Omental fat pad (tissue), 4 donors: Measurements from ENCODE around the gene ACOT7. TPM values are rescaled to one million over a fixed set of nuclear protein-coding genes. Genes with fewer than 3 reads are reported as not detected.

Experiments used
- ATAC-seq: fragments of 150-250 bp; one replicate; pipeline ENCODE4 v1.9.1; 2016; ENCODE audit warnings: mild to moderate bottlenecking, moderate library complexity; ENCODE audit not compliant: low FRiP score
- DNase-seq: peaks from one replicate; pipeline ENCODE4 v3.0.0-alpha.2; 2019; ENCODE audit warnings: low spot score
- total RNA-seq, 4 donors: library from RNA; depleted of rRNA; stranded (reverse); fragments of >200 nt; gene quantifications; one replicate each; pipeline ENCODE4 v1.1.0, GENCODE V29; 2016
- TF ChIP-seq, protein P1 (sequence below), 3 donors: fragments of 450-650 bp; IDR thresholded peaks; one replicate each; pipeline ENCODE4 v1.5.1; 2016 to 2017; ENCODE audit warnings: antibody characterized with exemption in 3 of 3, mild to moderate bottlenecking in 3 of 3, moderate library complexity in 2 of 3

ACOT7 gene
- total RNA-seq, 4 donors from 2014 or later = 7.4 to 16.7 (median 9.2) TPM

DNA sequence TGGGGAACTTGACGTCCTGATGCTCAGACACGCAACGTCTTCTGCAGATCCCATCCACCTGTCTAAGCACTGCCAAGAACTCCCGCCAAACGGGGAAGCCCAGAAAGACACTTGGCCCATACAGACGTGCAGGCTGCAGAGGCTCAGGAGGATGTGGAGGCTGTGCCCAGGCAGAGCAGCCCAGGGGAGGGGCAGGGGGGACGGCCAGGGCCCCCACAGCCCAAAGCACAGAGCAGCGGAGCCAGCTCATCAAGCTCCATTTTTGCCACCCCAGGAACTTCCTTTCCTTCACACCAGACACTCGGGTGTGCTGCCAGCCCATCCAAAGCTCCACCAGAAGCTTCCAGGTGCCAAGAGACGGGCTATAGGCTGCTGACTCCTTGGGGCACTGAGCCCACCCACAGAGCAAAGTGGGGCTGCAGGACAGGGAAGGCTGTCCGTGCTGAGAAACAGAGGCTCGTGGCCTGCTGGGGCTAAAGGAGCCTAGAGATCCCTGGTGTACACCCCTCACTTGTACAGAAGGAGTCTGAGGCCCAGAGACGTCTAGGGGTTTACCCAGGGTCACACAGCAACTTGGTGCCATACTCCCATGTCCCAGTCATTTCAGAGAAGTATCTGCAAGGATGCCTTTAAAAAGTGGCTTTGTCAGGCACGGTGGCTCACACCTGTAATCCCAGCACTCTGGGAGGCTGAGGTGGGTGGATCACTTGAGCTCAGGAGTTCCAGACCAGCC is 59.1 kb downstream of the ACOT7 start:
- ATAC-seq (no peak), DNase-seq (no peak)
- TF ChIP-seq, protein P1, sequence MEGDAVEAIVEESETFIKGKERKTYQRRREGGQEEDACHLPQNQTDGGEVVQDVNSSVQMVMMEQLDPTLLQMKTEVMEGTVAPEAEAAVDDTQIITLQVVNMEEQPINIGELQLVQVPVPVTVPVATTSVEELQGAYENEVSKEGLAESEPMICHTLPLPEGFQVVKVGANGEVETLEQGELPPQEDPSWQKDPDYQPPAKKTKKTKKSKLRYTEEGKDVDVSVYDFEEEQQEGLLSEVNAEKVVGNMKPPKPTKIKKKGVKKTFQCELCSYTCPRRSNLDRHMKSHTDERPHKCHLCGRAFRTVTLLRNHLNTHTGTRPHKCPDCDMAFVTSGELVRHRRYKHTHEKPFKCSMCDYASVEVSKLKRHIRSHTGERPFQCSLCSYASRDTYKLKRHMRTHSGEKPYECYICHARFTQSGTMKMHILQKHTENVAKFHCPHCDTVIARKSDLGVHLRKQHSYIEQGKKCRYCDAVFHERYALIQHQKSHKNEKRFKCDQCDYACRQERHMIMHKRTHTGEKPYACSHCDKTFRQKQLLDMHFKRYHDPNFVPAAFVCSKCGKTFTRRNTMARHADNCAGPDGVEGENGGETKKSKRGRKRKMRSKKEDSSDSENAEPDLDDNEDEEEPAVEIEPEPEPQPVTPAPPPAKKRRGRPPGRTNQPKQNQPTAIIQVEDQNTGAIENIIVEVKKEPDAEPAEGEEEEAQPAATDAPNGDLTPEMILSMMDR (IDR thresholded peaks at IDR 0.05) = no peak

DNA sequence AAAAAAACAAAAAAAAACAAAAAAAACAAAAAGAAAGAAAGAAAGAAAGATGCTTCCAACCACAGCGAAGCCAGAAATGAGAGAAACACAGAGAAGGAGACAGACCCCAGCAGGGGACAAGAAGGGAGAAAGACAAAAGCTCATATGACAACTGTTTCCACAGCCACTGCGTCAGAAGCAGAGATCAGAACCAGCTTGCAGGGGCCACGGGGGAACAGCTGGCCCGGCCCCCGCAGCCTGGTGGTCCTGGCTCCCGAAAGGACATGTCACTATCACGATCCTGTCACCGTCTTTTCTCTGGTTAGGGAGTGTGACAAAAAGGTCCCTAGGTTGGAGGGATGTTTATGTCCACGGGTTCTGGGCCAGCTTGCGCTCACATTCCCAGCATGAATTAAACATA is 60.7 kb downstream of the ACOT7 start:
- ATAC-seq (no peak), DNase-seq (no peak)
- TF ChIP-seq, protein P1 (IDR thresholded peaks at IDR 0.05) = no peak

DNA sequence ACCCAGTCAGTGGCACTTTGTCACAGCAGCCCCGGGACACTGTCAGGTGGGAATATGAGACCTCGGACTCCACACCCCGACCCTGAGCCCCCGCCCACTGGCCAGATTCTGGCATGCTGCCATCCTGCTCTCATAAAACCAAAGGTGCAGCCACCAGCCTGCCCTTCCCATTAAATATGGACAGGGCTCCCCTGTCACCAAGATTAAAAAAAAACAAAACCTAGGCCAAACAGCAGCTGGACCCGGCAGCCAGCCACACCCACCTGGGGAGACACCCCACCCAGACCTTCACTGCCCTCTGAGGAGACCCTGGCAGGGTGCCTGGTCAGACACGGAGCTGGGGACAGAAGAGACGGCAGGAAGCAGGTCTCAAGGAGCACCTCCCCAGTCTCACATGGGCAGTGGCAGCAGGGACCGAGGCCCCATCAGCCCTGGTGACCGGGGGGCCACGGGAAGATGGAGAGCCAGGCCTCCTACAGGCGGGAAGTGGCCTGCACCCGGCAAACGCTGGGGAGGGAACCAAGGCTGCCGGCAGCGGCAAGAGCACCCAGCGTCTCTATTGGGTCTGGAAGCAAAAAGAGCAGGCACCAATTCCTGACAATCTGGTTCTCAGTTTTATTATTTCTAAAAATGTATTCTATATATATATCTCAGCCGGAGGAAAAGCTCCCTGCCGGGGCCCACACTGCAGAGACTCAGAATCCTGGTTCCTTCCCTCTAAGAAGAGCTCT is 61.9 kb downstream of the ACOT7 start:
- ATAC-seq (no peak), DNase-seq (no peak)
- TF ChIP-seq, protein P1 (IDR thresholded peaks at IDR 0.05) = no peak

DNA sequence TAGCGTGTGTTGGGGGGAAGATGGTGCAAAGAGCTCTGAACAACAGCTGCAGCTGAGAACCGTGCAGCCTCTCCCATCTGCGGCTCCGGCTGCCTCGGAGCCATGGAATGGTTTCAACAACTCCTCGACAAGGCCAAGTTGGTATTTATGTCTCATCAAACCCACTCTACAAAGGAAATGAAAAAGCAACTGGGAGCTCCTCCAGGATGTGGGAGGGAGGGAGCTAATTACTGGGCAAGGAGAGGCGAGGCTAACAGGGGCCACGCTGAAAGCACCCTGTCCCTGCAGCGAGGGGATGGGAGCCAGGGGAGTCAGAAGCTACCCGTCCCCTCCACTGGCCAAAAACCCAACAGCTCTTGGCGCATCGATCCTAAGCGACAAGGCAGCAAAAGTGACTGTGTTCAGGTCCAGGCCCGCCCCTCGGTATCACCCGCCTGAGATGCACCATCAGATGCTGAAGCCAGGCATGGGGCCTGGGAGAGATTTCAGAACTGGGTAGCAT is 63.1 kb downstream of the ACOT7 start:
- DNase-seq (no peak), ATAC-seq (no peak)
- TF ChIP-seq, protein P1 (IDR thresholded peaks at IDR 0.05) = no peak

DNA sequence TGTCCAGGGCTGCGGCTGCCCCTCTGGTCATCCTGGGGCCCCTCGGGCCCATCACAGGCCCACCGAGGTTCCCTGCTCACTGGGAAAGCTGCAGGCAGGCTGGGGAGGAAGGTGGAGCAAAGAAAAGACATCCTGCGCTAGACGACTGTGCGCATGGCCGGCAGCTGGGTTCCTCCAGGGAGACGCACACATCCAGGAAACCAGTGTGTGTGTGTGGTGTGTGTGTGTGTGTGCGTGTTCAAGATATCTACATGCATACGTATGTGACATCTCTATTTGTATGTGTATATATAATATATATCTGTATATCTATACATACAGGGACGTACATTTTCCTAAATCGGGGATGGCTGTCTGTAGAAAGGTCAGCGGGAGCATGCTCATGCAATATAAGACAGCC is 63.7 kb downstream of the ACOT7 start:
- TF ChIP-seq, protein P1 (IDR thresholded peaks at IDR 0.05) = no peak
- no peak for ATAC-seq
- no peak for DNase-seq

DNA sequence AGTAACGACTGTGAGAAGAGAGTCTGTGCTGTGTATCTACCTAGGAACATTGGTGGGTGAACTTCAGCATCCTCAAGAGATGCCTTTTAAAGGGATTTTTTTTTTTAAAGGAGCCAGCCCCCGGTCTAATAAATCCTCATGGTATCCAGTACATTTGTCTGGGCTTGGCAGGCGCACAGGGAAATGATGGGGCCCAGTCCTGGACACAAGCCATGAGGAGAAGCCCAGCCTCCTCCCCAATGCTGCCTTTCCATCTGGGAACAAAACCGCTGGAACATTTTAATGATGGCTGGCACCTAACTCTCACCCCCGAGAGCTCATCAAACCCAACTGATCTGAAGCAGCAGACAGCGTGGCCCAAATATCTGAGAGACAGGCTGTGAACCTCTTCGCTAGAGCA is 64.2 kb downstream of the ACOT7 start:
- TF ChIP-seq, protein P1 (IDR thresholded peaks at IDR 0.05) = no peak
- ATAC-seq = no peak
- no peak for DNase-seq
